ENCODE measurements around the gene PAX3.

The PAX3 gene

DNA sequence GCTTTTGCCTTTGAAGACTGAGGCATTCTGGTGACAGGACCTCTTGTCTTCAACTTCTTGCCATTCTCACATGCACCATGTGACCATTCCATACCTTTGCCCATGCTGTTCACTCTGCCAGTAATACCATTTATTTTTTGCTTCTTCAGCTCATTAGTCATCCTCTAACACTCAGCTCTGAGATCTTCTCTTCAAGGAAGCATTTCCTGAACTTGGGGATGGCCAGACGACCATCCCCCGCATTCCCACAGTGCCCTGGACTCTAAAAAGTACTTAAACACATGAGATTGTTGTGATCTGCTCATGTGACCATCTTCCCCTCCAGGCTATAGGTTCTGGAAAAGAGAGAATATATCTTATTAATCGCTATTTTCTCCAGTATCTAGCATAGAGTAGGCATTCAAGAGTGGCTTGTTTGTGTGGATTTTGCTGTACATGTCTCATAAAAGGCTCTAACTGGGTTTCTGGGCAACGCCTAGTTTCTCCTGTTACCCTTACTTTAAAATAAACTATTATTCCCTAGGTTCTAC lies 33.9 kb downstream of the PAX3 start:
- DNase-seq, result no peak

DNA sequence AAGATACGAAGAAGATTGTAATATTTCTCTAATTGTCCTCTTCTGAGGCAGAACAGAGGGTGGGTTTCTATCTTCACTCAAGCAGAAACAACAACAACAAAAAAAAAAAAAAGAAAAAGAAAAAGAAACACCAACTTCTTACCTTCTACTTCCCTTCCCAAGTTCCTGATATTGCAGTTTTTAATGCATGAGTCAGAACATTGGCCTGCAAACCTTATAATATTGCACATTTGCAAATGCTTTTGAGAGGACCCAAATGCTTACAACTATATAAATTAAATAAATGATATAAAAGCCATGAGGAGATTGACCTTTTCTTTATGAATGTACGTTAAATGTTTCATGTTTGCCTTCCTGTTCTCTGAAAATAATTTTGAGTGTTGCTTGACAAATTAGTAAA lies 37.3 kb downstream of the PAX3 start:
- DNase-seq, result no peak

DNA sequence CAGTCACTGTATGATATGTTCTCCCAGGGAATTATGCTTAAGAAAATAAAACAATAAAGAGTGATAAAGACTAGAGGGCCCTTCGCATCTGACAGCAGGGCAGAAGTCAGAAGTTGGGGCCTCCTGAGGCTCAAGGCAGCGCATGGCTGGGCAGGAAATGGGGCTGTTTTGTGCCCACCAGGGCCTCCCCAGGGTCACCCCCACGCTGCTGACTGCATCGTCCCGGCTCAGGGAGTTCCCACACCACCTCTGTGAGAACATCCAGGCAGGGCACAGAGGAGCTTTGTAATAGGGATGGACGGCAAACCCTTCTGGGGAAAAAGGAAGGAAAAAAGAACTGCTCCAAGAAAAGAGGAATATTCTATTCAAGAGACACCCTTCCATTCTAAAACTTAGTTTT lies 41.2 kb downstream of the PAX3 start:
- no peak for DNase-seq

DNA sequence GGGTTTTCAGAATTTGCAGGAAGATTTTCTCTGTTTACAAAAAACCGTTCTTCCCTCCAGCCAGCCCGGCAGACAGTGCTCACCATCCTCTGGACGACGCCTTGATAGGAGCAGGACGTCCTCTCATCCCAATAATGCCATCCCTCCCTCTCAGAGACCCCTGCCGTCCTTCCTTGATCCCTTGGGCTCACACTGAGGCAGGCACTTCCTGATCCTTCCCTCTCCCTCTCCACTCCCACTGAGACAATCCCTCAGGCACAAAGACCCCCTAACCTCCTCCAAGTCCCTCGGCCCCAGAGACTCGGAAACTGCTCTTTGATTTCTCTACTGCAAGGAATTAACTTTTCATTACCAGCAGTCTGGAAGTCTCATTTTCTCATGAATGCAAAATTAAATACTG lies 42.5 kb downstream of the PAX3 start:
- no peak for DNase-seq

DNA sequence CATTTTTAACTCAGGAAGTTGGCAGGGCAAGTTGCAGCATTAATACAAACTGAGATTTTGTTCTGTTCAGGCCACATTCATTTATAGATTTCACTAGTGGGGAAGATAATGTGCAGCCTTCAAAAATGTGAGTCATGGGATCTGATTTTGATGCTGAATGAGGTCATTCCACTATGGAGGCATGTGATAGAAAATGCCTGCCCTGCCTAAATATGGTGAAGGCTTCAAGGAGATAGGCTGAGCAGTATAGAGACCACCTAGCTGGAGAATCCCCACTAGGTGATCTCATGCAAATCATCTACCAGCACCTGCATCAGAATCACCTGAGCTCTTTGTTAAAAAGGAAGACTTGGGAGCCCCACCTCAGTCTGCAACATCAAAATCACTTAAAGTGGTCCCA lies 43.7 kb downstream of the PAX3 start:
- no peak for DNase-seq

DNA sequence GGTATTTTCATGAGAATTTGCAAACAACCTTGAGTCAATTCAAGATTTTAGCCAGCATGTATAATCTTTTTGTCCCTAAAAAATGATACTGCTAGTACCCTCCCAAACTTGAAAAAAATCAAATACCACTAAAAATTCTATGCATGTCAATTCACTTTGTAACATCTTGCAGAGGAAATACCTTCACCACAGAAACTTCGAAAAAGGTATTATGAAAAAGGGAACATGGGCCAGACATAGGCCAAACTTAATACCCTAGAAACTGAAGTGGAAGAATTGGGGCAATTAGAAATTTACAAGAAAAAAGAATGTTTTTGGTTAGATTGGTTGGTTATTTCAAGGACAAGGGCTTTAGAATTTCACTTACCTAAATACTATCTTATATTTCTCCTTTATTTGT lies 48.5 kb downstream of the PAX3 start:
- no peak for DNase-seq

DNA sequence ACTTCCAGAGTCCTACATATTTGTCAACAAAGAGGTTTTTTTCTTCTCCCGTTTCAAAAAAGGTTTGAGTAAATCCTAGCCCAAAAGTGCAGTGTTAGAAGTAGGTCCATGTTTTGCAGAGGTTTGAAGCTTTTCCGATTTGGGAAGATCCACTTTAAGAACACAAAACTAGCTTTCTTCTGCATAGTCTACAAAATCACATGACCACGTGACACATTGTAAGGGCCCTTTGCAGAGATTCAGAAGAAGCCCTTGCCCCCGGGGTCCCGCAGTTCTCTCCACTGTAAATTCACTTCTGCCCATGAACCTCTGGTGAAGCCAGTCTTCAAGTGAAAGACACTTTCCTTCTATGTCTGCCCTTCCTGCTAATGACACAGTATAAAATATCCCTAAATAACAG lies 49.4 kb downstream of the PAX3 start:
- no peak for DNase-seq

DNA sequence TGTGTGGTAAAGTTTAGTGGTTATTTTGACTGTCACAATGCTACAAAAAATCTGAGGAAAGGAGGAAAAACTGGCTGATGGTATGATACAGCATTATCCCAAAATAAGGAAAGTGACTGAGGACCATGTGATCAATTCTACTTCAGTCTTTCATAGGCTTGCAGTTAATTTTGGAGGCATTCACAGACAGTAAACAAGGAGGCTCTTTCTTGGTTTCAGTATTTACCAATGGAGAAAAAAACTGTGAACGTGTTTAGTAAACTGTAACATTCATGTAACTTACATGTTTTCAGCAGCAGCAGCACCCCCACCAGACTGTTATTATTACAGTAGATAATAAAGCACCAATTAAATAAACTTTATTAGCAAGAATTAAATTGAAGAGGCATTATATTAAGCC lies 50.0 kb downstream of the PAX3 start:
- DNase-seq, result no peak

DNA sequence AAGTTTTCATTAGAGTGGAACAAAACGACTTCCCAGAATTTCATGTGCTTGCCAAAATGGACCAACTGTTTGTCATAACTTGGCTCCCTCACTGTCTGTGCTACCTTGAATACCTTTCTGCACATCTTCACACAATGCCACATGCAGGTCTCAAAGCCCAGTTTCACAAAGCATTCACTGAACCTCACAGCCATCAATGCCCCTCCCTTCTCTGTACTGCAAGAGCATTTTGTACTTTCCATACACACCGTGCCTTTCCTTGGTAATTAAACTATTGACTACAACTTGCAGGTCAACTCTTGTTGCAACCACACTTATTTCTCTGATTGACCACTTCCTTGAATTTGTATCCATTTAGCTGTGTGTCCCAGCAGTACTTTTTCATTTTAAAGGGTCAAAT lies 50.5 kb downstream of the PAX3 start:
- no peak for DNase-seq

DNA sequence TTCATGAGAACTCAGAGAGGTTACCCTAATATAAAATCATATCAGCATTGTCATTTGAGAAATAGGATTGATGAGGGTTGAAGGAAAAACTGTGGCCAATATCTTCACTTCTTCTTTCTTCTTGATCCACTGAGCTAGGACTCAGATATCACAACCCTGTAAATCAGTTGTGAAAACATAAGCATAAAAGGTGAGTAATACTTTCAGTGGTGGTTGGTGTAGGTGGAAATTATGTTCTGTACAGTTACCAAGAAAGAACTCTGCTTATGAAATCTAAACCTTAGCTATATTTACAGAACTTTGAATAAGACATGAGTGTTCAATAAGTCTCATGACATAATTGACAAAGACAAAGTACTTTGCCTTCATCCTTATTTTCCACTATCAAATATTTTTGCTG lies 56.3 kb downstream of the PAX3 start:
- DNase-seq, result no peak

DNA sequence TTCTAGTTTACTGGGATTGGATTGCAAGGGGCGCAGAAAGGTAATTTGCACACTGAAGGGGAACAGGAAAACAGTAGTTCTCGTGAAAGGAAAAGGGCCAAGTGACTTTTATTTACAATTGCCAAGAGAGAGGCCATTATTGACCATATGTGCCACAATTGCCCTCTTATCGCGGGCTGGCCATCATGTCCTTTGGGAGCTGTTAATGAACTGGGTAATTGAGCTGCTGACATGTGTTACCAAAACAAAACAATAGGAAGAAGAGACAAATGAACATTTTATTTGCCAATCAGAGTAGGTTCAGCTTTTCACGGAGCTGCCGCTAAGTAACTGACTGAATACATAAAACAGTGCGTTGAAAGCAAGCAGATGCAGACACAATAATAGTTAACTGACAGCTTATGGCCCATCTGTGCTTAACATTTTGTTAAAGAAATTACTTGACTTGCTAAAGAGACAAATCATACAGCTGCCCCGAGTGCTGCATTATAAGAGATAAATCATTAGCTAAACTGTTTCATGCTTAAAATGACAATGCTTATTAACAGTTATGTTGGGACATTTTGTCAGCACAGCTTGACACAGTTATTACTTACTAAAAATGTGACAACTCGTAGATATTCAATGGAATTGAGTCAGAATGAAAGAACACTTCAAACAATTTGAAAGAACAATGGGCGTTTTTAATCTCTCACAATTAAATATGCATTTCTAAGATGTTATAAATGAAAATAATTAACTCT lies 57.5 kb downstream of the PAX3 start:
- no peak for DNase-seq

DNA sequence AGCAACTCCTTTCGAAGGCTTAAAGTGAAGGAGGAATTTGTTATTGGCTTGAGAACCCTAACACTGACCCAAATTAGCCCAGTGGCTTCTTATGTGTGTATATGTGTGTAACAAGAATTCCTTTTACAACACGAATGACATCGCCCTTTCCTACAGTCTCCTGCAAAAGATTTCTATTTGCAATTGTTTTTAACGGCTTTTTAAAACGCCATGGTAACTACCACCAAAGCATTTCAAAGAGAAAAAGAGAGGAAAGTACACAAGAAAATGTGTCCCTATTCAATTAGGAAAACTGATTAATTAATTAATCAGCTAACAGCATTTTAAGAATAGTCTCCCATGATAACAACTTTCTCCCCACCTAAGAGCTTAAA lies 58.1 kb downstream of the PAX3 start:
- DNase-seq, result no peak

DNA sequence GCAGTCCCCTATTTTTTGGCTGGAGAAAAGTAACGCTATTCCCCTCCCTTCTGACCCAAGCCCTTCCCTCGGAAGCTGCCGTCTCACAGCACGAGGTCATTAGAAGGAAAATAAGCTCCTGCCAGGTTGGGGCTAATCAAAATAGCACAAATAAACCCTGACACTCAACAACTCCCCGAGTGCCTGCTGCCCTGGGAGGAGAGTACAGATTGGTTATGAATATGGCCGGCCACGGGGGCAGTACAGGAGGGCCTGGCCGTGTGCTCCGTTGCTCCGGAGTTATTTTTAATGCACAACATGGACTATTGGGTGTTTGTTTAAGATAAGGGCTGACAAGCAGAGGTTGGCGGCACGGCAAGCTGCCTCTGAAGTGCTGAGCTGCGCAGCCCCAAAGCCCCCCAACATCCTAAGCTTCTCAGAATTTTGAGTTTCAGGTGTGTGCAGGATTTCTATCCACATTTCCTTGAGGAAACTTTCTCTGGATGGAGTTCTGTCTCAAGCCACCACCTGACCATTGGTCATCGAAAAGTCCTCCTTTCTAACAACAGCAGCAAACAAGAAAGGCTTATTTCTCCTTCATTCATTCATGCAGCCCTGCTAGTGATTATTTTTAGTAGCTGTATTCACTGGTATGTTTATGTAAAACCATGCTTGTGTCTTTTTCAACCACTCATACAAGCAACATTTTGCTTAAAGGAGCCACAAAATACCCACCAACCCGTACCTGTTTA lies 58.7 kb downstream of the PAX3 start:
- DNase-seq, result no peak

DNA sequence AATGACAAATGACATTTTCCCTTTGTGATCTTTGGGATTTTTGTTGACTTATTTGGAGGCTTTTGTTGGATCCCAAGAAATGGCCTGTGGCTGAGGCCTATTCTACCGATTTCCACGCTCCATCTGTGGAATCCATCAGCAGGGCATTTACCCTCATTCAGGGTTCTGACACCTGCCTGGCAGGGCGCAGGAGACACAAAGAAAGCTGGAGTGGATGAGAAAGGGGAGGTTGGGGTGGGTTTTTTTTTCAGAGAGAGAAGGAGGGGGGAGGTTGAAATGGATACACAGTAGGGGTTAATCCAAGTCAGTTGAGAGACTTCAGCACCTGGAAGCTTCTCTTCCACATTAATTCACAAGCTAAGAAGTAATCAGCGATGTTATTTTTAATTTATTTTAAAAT lies 59.7 kb downstream of the PAX3 start:
- DNase-seq, result no peak

DNA sequence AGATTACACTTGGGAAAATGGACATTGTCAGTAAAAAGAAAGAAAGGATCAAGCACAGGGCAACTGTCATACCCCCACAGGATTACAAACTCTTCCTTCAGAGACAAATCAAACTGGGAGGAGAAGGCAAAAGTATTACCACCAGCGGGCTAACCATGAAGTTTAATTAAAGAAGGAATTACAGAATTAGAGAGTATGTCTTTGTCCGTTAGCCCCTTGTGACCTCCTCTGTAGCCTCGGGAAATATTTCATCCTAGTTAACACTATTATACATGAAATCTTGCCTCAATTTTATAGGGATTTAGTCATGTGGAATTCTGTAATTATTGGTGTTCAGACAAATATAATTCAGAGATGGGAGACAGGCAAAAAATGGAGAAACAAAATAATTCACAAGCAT lies 60.7 kb downstream of the PAX3 start:
- no peak for DNase-seq

DNA sequence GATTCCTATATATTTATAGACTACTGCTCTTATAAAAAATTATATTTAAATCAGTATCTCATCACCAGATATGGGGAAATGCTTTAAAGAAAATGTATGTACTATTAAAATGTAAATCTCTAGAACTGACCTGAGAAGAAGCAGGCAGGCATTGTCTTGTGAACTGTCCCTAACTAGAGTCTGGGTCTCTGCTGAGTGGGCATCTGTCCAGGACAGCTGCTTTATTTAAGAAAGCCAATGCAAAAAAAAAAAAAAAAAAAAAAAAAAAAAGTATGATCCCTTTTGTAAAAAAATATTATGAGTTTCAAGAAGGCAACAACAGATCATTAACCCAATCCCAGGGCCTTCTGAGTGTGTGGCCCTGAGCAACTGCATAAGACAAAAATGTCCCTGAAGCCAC lies 66.0 kb downstream of the PAX3 start:
- no peak for DNase-seq

DNA sequence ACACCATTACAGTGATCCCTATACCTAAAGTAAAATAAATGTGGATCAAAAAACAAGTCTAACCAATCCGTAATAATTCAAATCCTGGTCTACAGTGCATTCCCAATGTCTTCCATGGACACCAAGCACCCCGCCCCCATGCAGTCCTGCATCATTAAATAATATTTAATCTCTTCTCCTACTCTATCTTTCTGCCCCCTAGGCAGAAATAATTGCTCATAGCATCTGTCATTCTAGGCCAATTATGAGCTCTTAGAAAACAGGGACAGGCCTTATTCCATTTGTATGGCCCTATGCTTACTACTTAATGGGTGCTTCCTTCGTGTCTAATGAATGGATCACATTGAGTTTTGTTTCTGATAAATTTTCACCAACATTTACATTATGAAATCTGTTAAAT lies 66.4 kb downstream of the PAX3 start:
- DNase-seq, result no peak

DNA sequence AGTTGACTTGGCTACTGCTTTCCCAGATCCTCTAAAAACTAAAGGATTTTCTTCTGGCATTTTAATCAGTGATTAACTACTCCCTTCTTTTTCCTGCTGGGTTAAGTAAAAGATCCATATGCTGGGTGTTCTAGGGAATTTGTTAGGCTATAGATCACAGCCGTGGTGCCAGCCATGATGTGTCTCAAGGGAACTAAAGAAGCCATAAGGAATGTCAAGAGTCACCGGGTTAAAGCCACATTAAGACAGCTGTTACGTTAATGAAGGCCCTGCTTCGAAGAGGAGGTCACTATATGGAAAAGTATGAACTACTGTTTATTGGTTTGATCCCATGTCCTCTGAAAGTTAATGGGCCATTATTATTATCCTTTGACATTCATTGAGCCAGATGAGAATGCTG lies 70.7 kb downstream of the PAX3 start:
- no peak for DNase-seq

DNA sequence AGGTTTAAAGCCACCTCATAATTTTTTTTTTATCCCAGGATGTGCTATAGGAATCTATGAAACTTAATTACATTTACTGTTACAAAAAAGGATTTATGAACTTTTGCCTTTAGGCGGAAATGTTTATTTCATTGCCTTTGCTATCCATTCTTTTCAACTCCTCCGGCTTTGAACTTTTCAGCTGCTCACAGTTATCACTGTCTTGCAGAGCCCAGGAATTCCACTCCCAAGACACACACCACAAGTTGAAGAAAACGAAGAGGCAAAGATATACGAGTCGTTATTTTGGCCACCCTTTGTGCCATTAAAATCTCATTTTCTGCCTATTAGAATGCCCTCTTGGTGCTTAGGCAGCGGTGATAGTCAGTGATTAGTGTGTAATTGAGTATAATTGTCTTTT lies 80.0 kb downstream of the PAX3 start:
- no peak for DNase-seq

DNA sequence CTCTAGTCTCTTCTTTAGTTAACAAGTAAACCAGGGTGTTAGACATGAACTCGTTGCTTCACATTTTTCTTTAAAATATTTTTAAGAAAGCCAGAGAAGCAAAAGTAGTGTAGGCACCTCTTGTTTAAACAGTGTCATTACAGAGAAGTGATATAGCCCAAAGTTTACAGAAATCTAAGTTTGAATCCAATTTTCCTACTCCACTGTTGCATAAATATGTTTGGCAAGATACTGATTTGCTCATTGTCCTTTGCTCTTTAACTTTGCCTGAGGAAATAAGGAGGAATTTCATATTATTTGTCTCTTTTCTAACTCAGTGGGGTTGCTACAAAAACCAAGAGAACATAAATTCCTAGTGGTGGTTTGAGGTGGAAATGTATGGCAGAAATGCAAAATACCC lies 81.1 kb downstream of the PAX3 start:
- DNase-seq, result no peak

DNA sequence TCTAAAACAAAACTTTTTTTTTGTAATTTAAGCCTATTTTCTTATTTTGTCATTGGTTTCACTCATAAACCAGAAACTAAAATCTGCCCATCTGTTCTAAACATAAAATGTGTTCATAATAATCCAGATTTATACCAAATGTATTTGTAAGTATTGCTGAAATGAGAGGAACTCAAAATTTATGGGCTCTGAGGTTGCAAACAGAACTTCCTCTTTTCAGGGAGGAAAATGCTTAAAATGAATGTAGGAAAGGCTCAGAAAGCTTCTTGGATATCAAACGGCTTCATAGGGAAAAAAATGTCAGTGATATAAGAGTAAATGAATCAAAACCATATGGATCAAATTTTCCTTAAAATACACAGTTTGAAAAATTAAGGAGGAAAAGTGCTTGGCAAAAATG lies 83.9 kb downstream of the PAX3 start:
- DNase-seq, result no peak

DNA sequence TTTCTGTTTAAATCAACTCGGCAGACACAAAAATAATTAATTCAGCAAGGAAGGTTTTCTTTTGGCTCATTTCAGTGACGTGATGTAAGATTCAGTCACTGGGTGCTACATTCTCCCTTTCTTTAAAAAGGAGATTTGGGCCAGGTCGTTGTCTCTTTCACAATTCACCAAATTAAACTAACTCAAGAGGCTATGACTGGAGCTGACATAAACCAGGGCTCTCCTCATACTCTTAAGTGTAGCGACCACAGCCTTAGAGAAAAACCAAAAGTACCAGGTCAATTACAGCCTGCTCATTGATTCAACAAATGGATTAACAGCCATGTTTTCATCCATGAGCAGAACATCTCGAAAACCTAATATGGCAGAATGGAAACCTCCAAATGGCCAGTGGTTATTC lies 85.7 kb downstream of the PAX3 start:
- no peak for DNase-seq

DNA sequence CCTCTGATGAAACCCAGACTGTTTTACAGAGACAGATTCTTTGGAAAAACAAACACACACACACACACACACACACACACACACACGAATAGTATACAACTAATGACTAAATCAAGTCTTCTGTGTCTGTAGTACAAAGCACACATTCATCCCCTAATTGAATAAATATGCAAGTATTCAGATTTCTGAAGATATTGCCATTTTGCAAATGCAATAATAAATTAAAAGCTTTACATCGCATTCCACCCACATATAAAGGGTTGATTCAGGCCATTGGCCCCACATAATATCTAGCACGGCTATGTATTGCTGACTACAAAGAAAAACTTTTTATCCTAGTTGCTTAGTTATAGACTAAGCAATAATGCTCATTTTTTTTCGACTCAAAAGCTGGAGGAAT lies 86.2 kb downstream of the PAX3 start:
- DNase-seq, result no peak

DNA sequence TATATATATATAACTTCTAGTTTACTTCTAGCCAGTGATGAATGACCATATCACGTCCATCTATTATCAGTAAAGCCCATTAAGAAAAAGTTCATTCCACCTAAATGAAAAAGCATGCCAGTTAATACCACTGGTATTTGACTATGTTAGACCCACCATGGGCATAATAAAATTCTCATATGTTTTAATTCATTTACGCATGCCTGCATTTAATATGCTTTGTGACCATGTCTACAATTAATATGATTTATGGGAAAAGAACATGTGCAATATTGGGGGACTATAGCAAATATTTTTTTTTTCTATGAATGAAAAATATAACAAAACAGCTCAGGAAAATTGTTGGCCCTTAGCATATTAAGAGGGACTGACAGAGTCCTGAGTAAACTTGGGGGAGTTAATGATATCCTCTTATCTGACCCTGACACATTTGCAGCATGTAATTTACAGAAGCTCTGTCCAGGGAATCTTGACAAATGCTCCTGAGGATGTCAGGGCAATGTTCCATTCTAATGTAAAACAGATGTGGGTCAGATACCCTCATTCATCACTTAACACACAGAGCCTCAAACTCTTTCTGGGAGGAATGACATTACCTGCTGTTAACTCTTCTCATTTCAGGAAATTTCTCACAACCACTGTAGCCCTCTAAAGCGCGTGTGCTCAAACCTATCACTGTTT lies 90.6 kb downstream of the PAX3 start:
- no peak for DNase-seq
